Mesodermal cell (in vitro differentiated cells): ENCODE results near the gene PACS2.

ENCODE experiments used
- H3K27ac ChIP-seq: 2 replicates; pipeline ENCODE4 v1.7.0; 2013; ENCODE audit warnings: mild to moderate bottlenecking, low read depth, low read length, moderate library complexity; ENCODE audit not compliant: severe bottlenecking
- H3K36me3 ChIP-seq: 2 replicates; pipeline ENCODE4 v1.7.1; 2013; ENCODE audit warnings: mild to moderate bottlenecking, low read length, moderate library complexity; ENCODE audit not compliant: control insufficient read depth, insufficient read depth
- H3K4me1 ChIP-seq: one replicate; pipeline ENCODE4 v1.7.1; 2013; ENCODE audit warnings: mild to moderate bottlenecking, low read length; ENCODE audit not compliant: insufficient read depth, control insufficient read depth, poor library complexity, severe bottlenecking
- H3K4me3 ChIP-seq: 2 replicates; pipeline ENCODE4 v1.7.0; 2013; ENCODE audit warnings: low read length, control low read depth, mild to moderate bottlenecking; ENCODE audit not compliant: insufficient read depth, poor library complexity, severe bottlenecking; ENCODE audit errors: extremely low read depth
- H3K9me3 ChIP-seq: 2 replicates; pipeline ENCODE4 v1.7.1; 2013; ENCODE audit warnings: mild to moderate bottlenecking, low read length, moderate library complexity; ENCODE audit not compliant: control insufficient read depth
- WGBS, 2 experiments: methylation state at CpG; one replicate each; pipeline ENCODE4 v1.1.5; 2013; ENCODE audit warnings: missing lambda C conversion rate in 2 of 2; ENCODE audit not compliant: insufficient coverage in 2 of 2; 5-methylcytosine and 5-hydroxymethylcytosine counted together

Gene PACS2

DNA sequence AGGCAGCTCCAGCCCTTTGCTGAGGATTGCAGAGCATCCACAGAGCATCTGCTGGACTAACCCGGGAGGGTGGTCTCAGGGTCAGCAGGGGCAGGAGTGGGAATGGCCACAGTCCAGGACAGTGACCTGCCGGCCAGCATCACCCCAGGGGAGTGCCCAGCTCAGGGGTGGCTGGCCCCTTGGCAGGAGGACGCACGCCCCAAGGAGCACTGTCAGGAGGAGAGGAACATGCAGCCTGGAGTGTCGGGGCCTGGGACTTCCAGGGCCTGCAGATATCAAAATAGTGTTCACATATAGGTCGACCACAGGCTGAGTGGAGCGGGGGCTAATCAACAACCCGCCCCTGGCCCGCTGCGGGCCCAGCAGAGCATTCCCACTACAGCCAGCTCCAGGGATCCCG lies 50.6 kb downstream of the PACS2 start:
- H3K4me1 ChIP-seq: no peaks in the 10 kb centered on the region
- no peaks in the 10 kb centered on the region for H3K9me3 ChIP-seq
- no peak overlapping the region for H3K27ac ChIP-seq
- WGBS, 2 experiments: 94 to 95% methylated on average over 9 to 11 of the region's 11 CpGs
- H3K4me3 ChIP-seq: no peak overlapping the region
- peaks cover 9% of the 10 kb centered on the region for H3K36me3 ChIP-seq

DNA sequence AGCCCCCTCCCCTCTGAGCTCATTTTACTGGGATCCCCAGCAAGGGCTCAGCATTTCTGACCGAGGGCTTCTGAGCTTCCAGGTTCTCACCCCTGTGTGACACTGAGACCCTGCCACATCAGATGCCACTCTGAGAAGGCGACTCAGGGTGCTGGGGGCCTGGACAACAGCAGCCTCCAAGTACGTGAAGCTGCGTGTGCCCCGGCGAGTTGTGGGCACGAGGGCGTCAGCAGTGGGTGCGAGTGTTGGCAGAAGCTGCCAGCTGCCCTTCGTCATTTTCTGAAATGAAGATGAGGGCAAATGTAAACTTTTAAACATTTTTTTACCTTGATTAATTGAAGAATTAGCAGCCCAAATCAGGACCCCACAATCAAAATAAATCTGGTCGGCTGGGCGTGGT lies 51.1 kb downstream of the PACS2 start:
- H3K4me3 ChIP-seq: no peak overlapping the region
- no peaks in the 10 kb centered on the region for H3K9me3 ChIP-seq
- 94% methylated on average over 4 to 11 of the region's 12 CpGs for WGBS, 2 experiments
- H3K27ac ChIP-seq: no peak overlapping the region
- no peaks in the 10 kb centered on the region for H3K4me1 ChIP-seq
- peaks cover 8% of the 10 kb centered on the region for H3K36me3 ChIP-seq

DNA sequence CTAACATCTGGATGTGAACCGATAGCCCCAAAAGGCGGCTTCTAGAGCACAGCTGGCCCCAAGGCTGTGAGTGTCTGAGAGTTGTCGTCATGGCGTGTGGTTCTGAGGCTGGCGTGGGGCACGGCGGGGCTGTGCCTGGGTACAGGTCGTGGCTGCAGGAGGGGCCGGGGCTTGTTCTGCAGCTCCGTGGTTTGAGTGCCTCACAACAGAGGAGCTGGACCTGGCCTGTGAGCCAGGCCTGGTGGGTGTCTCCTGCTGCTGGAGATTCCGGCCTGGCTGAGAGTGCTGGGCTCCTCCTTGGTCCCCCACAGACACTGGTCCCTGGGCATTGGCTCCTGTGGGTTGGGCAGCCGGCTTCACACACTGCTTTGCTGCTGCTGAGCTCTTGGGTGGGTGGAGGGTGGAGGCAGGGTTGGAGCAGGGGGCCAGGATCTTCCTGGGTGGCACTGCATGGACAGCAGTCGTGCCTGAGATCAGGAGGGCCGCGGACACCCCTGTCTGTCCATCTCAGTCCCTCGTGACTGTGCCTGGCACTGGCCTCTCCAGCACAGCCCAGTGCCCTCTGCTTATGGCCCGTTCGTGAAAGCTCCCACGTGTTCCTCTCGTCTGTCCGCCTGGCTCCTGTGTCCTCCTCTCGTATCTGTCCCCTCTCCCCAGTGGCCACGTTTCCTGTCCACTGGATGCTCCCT lies 52.0 kb downstream of the PACS2 start:
- Histone ChIP-seq H3K4me1 (no peaks in the 10 kb centered on the region), H3K36me3 (peaks cover 3% of the 10 kb centered on the region), H3K27ac (no peak overlapping the region), H3K9me3 (no peaks in the 10 kb centered on the region), H3K4me3 (no peak overlapping the region)
- 96 to 97% methylated on average over 19 to 22 of the region's 23 CpGs for WGBS, 2 experiments

DNA sequence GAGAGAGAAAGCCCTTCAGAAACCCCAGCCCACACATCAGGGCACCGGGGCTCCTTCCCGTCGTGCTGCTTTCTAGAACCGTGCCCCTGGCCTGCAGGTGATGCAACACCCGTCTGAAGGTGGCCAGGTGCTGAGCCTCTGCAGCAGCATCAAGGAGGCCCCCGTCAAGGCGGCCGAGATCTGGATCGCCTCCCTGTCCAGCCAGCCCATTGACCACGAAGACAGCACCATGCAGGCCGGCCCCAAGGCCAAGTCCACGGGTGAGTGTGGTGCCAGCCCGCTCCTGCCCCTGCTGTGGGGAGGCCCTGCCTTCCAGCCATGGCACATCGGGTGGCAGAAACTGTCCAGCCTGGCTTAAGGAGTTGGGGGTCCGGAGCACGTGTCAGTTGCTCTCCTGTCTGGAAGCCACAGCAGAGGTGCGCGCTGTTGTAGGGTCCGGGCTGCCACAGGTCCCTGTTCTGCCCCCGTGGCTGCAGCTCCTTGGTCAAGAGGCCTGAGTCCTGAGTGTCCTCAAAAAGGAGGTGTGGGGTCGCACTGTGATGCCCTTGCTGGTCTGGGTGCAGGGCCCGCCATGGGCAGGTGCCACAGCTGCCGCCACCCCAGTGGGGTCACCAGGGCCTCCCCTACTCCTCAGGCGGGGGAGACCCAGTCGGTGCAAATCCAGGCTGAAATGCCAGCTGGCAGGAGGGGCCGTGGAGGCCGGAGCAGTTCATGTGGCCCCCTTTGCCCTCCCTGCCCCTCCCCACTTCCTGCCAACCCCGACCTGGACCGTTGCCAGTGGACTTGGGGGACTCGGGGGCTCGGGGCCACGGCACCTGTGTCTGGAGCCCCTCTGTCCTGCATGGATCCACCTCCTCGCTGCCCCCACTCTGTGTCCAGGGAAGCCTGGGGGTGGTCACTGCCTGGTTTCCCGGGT lies 52.8 kb downstream of the PACS2 start:
- Histone ChIP-seq H3K4me1 (no peaks in the 10 kb centered on the region), H3K27ac (no peak overlapping the region), H3K9me3 (no peaks in the 10 kb centered on the region), H3K36me3 (peaks cover 7% of the 10 kb centered on the region), H3K4me3 (no peak overlapping the region)
- WGBS, 2 experiments: 94 to 96% methylated on average over 30 to 34 of the region's 34 CpGs

DNA sequence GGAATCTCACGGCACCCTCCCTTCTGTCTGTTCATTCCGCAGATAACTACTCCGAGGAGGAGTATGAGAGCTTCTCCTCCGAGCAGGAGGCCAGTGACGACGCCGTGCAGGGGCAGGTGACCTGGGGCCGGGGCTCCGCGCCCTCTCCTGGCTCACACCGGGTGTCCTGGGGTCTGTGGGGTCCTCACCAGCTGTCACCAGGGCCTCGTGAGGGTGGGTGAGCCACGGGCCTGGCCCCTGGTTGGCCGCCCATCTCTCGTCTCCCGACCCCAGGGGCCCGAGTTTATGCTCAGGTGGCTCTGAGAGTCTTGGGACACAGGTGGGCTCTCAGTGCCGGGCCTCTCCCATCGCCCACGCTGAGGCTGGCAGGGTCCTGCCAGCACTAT lies 53.5 kb downstream of the PACS2 start:
- H3K4me1 ChIP-seq: no peaks in the 10 kb centered on the region
- peaks cover 7% of the 10 kb centered on the region for H3K36me3 ChIP-seq
- WGBS, 2 experiments: 93 to 95% methylated on average over 17 of the region's 20 CpGs
- no peak overlapping the region for H3K27ac ChIP-seq
- H3K4me3 ChIP-seq: no peak overlapping the region
- H3K9me3 ChIP-seq: no peaks in the 10 kb centered on the region

DNA sequence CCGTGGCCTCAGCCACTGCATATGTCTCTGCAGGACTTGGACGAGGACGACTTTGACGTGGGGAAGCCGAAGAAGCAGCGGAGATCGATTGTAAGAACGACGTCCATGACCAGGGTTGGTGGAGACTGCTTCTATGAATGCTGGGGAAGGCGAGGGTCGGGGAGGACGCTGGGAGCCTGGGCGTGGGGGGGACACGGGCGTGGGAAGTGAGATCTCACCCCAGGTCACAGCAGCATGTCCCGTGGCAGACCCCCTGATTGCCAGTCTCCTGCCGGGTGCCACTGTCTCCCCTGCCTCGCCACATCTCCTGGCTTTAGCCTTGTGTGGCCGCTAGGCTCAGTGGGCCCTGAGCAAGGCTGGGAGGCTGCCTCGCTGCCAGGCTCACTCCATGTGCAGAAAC lies 53.9 kb downstream of the PACS2 start:
- H3K27ac ChIP-seq: no peak overlapping the region
- no peaks in the 10 kb centered on the region for H3K9me3 ChIP-seq
- peaks cover 7% of the 10 kb centered on the region for H3K36me3 ChIP-seq
- H3K4me3 ChIP-seq: no peak overlapping the region
- 93 to 96% methylated on average over 18 to 20 of the region's 20 CpGs for WGBS, 2 experiments
- no peaks in the 10 kb centered on the region for H3K4me1 ChIP-seq

DNA sequence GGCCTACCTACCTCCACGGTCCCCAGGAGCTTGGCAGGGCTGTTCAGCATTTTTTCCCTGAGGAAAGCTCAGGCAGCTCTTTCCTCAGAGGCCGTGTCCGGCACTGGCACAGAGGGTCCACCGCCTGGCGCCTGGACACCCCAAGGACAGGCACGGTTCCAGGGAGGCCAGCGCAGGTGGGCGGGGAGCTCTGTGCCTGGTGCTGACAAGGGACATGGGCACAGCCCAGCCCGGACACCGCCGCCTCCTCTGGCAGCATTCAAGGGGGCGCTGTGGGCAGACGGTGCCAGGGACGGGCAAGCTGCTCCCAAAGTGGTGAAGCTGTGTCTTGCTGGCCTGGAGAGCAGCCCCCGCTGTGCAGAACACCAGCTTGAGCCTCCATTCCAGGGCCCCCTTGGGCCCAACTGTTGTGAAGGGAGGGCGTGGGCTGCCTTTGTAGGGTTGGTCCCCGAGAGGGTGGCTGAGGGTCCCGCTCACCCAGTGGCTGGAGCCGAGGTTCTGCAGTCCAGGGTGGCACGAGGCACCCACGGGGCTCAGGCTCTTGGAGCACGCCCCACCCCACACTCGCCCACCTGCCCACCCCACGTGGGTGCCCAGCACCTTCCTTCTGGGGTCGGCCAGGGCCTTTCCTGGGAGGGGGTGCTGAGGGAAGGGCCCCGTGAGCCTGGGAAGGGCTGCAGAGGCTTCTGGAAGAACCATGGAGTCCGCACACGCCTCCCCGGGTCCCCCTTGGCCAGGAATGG lies 54.5 kb downstream of the PACS2 start:
- Histone ChIP-seq H3K9me3 (no peaks in the 10 kb centered on the region), H3K27ac (no peak overlapping the region), H3K4me3 (no peak overlapping the region), H3K4me1 (no peaks in the 10 kb centered on the region), H3K36me3 (peaks cover 7% of the 10 kb centered on the region)
- 93 to 95% methylated on average over 18 to 24 of the region's 29 CpGs for WGBS, 2 experiments

DNA sequence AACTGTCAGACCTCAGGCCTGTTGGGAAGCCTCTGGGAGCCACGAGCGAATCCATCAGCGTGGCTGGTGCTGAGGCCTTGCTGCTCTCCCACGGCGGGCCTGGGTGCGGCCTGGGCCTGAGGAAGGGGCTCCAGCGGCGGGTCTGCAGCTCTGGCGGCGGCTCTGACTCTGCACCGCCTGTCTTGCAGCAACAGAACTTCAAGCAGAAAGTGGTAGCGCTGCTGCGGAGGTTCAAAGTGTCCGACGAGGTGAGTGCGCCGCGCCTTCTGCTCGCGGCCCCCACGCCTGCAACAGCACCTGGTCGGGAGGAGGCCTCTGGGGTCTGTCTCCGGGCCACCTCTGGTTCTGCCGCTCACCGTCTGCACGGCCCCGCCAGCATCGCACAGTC lies 55.1 kb downstream of the PACS2 start:
- H3K4me3 ChIP-seq: no peak overlapping the region
- WGBS, 2 experiments: 93 to 98% methylated on average over 20 to 24 of the region's 28 CpGs
- H3K9me3 ChIP-seq: no peaks in the 10 kb centered on the region
- H3K4me1 ChIP-seq: no peaks in the 10 kb centered on the region
- H3K36me3 ChIP-seq: peaks cover 7% of the 10 kb centered on the region
- H3K27ac ChIP-seq: no peak overlapping the region

DNA sequence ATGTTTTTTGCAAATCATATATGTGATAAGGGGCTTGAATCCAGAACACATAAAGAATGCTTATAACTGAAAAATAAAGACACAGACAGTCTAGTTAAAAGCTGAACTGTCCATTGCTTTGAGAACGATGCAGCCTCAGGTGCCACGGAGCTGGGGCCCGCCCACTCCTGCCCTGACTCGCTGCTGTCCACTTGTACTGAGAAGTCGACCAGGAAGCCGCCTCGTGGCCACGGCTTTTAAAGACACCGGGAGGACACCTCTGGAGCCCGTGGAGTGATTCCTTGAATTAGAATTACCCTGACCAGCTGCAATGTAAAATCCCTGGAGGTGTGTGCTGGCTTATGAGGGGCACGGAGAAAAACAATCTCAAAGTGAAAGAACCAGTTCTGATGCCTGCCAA lies 59.8 kb downstream of the PACS2 start:
- no peak overlapping the region for H3K4me3 ChIP-seq
- no peak overlapping the region for H3K27ac ChIP-seq
- WGBS, 2 experiments: 90 to 95% methylated on average over 11 of the region's 11 CpGs
- H3K36me3 ChIP-seq: peaks cover 7% of the 10 kb centered on the region
- H3K9me3 ChIP-seq: no peaks in the 10 kb centered on the region
- H3K4me1 ChIP-seq: no peaks in the 10 kb centered on the region

DNA sequence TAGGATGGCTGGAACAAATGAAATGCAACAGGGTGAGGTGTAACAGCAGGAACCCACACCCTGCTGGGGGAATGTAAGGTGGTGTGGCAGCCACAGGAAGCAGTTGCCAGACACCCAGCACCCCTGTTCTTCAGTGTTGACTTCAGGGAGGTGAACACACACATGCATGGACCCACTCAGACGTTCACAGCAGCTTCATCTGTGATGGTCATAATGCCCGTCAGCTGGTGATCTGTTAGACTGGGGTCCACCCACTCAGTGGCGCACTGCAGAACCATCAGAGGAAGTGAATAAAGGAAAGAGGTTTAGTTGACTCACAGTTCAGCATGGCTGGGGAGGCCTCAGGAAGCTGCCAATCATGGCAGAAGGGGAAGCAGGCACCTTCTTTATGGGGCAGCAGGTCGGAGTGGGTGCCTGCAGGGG lies 61.1 kb downstream of the PACS2 start:
- H3K36me3 ChIP-seq: peaks cover 9% of the 10 kb centered on the region
- H3K27ac ChIP-seq: no peak overlapping the region
- 88 to 93% methylated on average over 1 to 3 of the region's 4 CpGs for WGBS, 2 experiments
- no peaks in the 10 kb centered on the region for H3K4me1 ChIP-seq
- no peaks in the 10 kb centered on the region for H3K9me3 ChIP-seq
- no peak overlapping the region for H3K4me3 ChIP-seq
